Hepatocyte (in vitro differentiated cells): Measurements from ENCODE around the gene NIM1K. TPM values are rescaled to one million over a fixed set of nuclear protein-coding genes. Genes with fewer than 3 reads are reported as not detected.

ENCODE experiments used
- DNase-seq: peaks from one replicate; pipeline ENCODE4 v3.0.0-alpha.2; 2016; ENCODE audit warnings: low spot score
- H2AFZ ChIP-seq: fragments of 200-600 bp; sonication (generic); 2 replicates; pipeline ENCODE4 v1.6.0; 2016; ENCODE audit warnings: antibody characterized with exemption, mild to moderate bottlenecking
- H3K27ac ChIP-seq: fragments of 200-600 bp; sonication (generic); 2 replicates; pipeline ENCODE4 v1.5.1; 2016; ENCODE audit warnings: mild to moderate bottlenecking
- H3K27me3 ChIP-seq: fragments of 200-600 bp; sonication (generic); 2 replicates; pipeline ENCODE4 v1.6.1; 2016
- H3K36me3 ChIP-seq: fragments of 200-600 bp; sonication (generic); replicated peaks from 2 replicates; pipeline ENCODE4 v1.5.1; 2016; ENCODE audit warnings: low read depth; ENCODE audit not compliant: insufficient read depth
- H3K4me1 ChIP-seq: fragments of 200-600 bp; sonication (generic); 2 replicates; pipeline ENCODE4 v1.5.1; 2016; ENCODE audit warnings: mild to moderate bottlenecking, moderate library complexity; ENCODE audit not compliant: insufficient read depth
- H3K4me2 ChIP-seq: fragments of 200-600 bp; sonication (generic); 2 replicates; pipeline ENCODE4 v1.6.0; 2016
- H3K4me3 ChIP-seq: fragments of 200-600 bp; sonication (generic); 2 replicates; pipeline ENCODE4 v1.5.1; 2016; ENCODE audit warnings: mild to moderate bottlenecking
- H3K79me2 ChIP-seq: fragments of 200-600 bp; sonication (generic); 2 replicates; pipeline ENCODE4 v1.6.0; 2017; ENCODE audit warnings: mild to moderate bottlenecking
- H3K9me2 ChIP-seq: fragments of 200-600 bp; sonication (generic); replicated peaks from 2 replicates; pipeline ENCODE4 v1.6.0; 2017; ENCODE audit warnings: mild to moderate bottlenecking; ENCODE audit not compliant: insufficient read depth
- H3K9me3 ChIP-seq: fragments of 200-600 bp; sonication (generic); 2 replicates; pipeline ENCODE4 v1.5.1; 2016; ENCODE audit warnings: low read depth, mild to moderate bottlenecking
- H4K20me1 ChIP-seq: fragments of 200-600 bp; sonication (generic); 2 replicates; pipeline ENCODE4 v1.6.0; 2016; ENCODE audit warnings: mild to moderate bottlenecking; ENCODE audit not compliant: insufficient read depth, poor library complexity, severe bottlenecking
- EZH2 ChIP-seq: fragments of 200-600 bp; sonication (generic); IDR thresholded peaks from 2 replicates; pipeline ENCODE4 v1.6.1; 2016; ENCODE audit warnings: antibody characterized with exemption, mild to moderate bottlenecking, borderline replicate concordance
- EZH2phosphoT487 ChIP-seq: fragments of 200-600 bp; sonication (generic); IDR thresholded peaks from one replicate; pipeline ENCODE4 v1.6.1; 2018; ENCODE audit warnings: antibody characterized with exemption, mild to moderate bottlenecking, low read depth, moderate library complexity; ENCODE audit not compliant: unreplicated experiment, severe bottlenecking
- WGBS: methylation state at CpG from one replicate; pipeline ENCODE4 v1.1.6; 2016; ENCODE audit warnings: low lambda C conversion rate; ENCODE audit errors: missing lambda C conversion rate; 5-methylcytosine and 5-hydroxymethylcytosine counted together
- polyA plus RNA-seq: library from polyadenylated mRNA; unstranded; fragments of >200 nt; fragmentation: Nextera tagmentation; extraction: Ambion mirVana; gene quantifications from 2 replicates; pipeline ENCODE4 v1.2.1, GENCODE V29; 2016
- total RNA-seq: library from RNA; depleted of rRNA; stranded (reverse); fragments of >200 nt; gene quantifications from 2 replicates; pipeline ENCODE4 v1.2.3, GENCODE V29; 2014
- TF ChIP-seq, protein P1 (sequence below): fragments of 200-600 bp; sonication (generic); IDR thresholded peaks from 2 replicates; pipeline ENCODE4 v1.5.1; 2016; ENCODE audit warnings: antibody characterized with exemption, mild to moderate bottlenecking; ENCODE audit not compliant: poor library complexity

NIM1K gene
- total and polyA plus RNA-seq, 2 experiments from 2014 or later, result not detected

DNA sequence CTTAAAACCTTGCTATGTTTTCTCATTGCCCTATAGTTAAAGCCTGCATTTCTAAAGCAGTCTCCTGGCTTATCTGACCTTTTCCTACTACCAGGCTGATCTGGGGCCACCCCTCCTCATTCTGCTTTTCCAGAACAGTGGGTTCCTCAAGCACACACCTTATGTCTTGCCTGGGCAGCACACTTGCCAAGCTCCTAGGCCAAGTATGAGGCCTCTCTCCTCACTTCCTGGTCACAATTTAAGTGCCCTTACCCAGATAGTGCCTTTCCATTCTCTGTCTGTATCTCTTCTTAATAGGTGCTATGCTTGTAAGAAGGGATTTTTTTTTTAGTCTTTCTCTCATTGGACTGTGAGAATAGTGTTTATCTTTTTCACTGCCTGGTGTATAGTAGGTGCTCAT lies 81.5 kb downstream of the NIM1K start:
- DNase-seq, result no peak
- Histone ChIP-seq H3K4me3 (no peak overlapping the region), H3K4me2 (no peak overlapping the region), H3K36me3 (no peaks in the 10 kb centered on the region), H3K9me2 (no peaks in the 10 kb centered on the region), H3K9me3 (no peaks in the 10 kb centered on the region), H3K27me3 (no peaks in the 10 kb centered on the region), H3K79me2 (no peaks in the 10 kb centered on the region), H2AFZ (no peak overlapping the region), H3K27ac (no peak overlapping the region), H3K4me1 (peaks cover 4% of the 10 kb centered on the region), H4K20me1 (no peaks in the 10 kb centered on the region)
- TF ChIP-seq, protein P1, sequence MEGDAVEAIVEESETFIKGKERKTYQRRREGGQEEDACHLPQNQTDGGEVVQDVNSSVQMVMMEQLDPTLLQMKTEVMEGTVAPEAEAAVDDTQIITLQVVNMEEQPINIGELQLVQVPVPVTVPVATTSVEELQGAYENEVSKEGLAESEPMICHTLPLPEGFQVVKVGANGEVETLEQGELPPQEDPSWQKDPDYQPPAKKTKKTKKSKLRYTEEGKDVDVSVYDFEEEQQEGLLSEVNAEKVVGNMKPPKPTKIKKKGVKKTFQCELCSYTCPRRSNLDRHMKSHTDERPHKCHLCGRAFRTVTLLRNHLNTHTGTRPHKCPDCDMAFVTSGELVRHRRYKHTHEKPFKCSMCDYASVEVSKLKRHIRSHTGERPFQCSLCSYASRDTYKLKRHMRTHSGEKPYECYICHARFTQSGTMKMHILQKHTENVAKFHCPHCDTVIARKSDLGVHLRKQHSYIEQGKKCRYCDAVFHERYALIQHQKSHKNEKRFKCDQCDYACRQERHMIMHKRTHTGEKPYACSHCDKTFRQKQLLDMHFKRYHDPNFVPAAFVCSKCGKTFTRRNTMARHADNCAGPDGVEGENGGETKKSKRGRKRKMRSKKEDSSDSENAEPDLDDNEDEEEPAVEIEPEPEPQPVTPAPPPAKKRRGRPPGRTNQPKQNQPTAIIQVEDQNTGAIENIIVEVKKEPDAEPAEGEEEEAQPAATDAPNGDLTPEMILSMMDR, result no peak
- TF ChIP-seq EZH2 (no peak), EZH2phosphoT487 (no peak)

DNA sequence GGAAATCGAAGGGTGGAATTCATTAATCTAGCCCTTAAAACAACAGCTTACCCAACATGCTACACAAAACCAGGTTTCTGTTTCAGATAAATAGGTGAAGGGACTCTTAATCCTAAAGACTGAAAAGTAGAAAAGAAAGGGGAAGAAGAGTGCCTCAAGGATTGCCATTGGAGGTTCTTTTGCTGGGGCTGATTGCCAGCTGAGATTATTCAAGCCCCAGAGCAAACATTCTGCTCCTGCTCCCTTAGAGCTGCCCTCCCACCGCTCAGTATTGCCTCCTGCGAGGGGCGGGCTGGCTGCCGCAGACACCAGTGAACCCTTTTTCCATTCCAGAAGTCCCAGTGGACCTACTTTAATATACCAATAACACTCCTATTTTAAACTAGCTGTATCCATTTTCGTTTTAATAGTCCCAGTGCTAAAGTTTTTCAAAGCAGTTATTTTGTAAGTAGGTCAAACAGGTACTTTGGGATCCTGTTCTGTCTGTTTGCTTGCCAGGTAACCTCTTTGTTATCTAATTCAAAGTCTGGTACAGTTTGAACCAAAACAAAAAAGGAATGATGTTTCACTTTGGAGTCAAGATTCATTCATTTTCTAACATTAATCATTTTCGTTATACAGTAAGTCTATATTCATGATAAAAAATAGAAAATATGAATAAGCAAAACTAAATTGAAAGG lies 82.5 kb downstream of the NIM1K start:
- peaks cover 4% of the 10 kb centered on the region for H3K4me1 ChIP-seq
- H3K9me3 ChIP-seq, result no peaks in the 10 kb centered on the region
- no peaks in the 10 kb centered on the region for H4K20me1 ChIP-seq
- H3K79me2 ChIP-seq, result no peaks in the 10 kb centered on the region
- 48% methylated on average over 7 of the region's 7 CpGs for WGBS
- H3K4me2 ChIP-seq, result peak overlapping the region; percentile 42
- TF ChIP-seq, protein P1, result no peak
- no peak for TF ChIP-seq EZH2phosphoT487
- no peak for TF ChIP-seq EZH2
- no peaks in the 10 kb centered on the region for H3K27me3 ChIP-seq
- H3K9me2 ChIP-seq, result no peaks in the 10 kb centered on the region
- H2AFZ ChIP-seq, result no peak overlapping the region
- H3K27ac ChIP-seq, result no peak overlapping the region
- no peaks in the 10 kb centered on the region for H3K36me3 ChIP-seq
- no peak overlapping the region for H3K4me3 ChIP-seq
- no peak for DNase-seq

GRCh38 chr5:43275391-43275790 lies 83.4 kb downstream of the NIM1K start:
- WGBS, result 76% methylated on average over 4 of the region's 4 CpGs

More at GRCh38 chr5:43275391-43275790, 83.4 kb downstream of the NIM1K start:
- peaks cover 4% of the 10 kb centered on the region for H3K4me1 ChIP-seq
- DNase-seq, result no peak
- H3K9me2 ChIP-seq, result no peaks in the 10 kb centered on the region
- H3K4me2 ChIP-seq, result no peak overlapping the region
- H3K9me3 ChIP-seq, result no peaks in the 10 kb centered on the region
- H3K27ac ChIP-seq, result no peak overlapping the region
- H3K36me3 ChIP-seq, result no peaks in the 10 kb centered on the region
- H2AFZ ChIP-seq, result no peak overlapping the region
- no peaks in the 10 kb centered on the region for H4K20me1 ChIP-seq
- H3K27me3 ChIP-seq, result no peaks in the 10 kb centered on the region
- TF ChIP-seq, protein P1, result no peak
- TF ChIP-seq EZH2phosphoT487 (no peak), EZH2 (no peak)
- H3K4me3 ChIP-seq, result no peak overlapping the region
- no peaks in the 10 kb centered on the region for H3K79me2 ChIP-seq
